Right atrium auricular region (tissue), 2 donors: ENCODE data around the gene INPP5F. TPM values are rescaled to one million over a fixed set of nuclear protein-coding genes. Genes with fewer than 3 reads are reported as not detected.

Experiments
- DNase-seq: peaks from one replicate; pipeline ENCODE4 v3.0.0-alpha.2; 2019; ENCODE audit warnings: low spot score
- H3K27ac ChIP-seq, 2 donors: fragments of 200-600 bp; sonication (generic); 1 replicate in 1 of 2; 2 replicates in 1 of 2; pipeline ENCODE4 v1.5.1; 2016 to 2019
- H3K27me3 ChIP-seq, 2 donors: fragments of 200-600 bp; sonication (generic); one replicate each; pipeline versions ENCODE4 v1.5.1 to v1.6.0; 2017 to 2019
- H3K36me3 ChIP-seq: fragments of 200-600 bp; sonication (generic); one replicate; pipeline ENCODE4 v1.5.1; 2016
- H3K4me1 ChIP-seq, 2 donors: fragments of 200-600 bp; sonication (generic); one replicate each; pipeline versions ENCODE4 v1.5.1 to v1.6.0; 2017 to 2019
- H3K4me3 ChIP-seq, 2 donors: fragments of 200-600 bp; sonication (generic); 1 replicate in 1 of 2; 2 replicates in 1 of 2; pipeline ENCODE4 v1.5.1; 2017 to 2019; ENCODE audit warnings: mild to moderate bottlenecking in 1 of 2, moderate library complexity in 1 of 2
- H3K9me3 ChIP-seq, 2 donors: fragments of 200-600 bp; sonication (generic); one replicate each; pipeline ENCODE4 v1.5.1; 2019
- total RNA-seq, 2 donors: library from RNA; depleted of rRNA; stranded (reverse); fragments of >200 nt; gene quantifications; one replicate each; pipeline ENCODE4 v1.1.0, GENCODE V29; 2016
- TF ChIP-seq, protein P1 (sequence below), 2 donors: fragments of 200-600 bp; sonication (generic); IDR thresholded peaks; one replicate each; pipeline ENCODE4 v1.5.1; 2019; ENCODE audit warnings: antibody characterized with exemption in 2 of 2

INPP5F gene
- total RNA-seq, 2 donors from 2014 or later, result 3.9 to 6.2 TPM

DNA sequence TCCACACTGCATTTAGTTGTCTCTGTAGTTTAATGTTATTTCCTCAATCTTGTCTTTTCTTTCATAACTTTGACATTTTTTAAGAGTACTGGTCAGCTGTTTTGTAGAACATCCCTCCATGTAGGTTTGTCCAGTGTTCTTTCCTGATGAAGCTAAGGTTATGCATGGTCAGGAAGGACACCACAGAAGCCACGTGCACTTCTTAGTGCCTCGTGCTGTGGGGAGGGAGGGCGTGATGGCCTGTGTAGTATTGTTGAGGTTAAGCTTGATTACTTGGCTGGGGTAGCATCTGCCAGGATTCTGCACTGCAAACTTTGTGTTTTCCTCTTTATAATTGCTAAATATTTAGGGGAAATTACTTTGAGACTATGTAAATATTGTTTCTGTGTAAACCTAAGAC lies 98.4 kb downstream of the INPP5F start:
- no peak for DNase-seq
- TF ChIP-seq, protein P1, sequence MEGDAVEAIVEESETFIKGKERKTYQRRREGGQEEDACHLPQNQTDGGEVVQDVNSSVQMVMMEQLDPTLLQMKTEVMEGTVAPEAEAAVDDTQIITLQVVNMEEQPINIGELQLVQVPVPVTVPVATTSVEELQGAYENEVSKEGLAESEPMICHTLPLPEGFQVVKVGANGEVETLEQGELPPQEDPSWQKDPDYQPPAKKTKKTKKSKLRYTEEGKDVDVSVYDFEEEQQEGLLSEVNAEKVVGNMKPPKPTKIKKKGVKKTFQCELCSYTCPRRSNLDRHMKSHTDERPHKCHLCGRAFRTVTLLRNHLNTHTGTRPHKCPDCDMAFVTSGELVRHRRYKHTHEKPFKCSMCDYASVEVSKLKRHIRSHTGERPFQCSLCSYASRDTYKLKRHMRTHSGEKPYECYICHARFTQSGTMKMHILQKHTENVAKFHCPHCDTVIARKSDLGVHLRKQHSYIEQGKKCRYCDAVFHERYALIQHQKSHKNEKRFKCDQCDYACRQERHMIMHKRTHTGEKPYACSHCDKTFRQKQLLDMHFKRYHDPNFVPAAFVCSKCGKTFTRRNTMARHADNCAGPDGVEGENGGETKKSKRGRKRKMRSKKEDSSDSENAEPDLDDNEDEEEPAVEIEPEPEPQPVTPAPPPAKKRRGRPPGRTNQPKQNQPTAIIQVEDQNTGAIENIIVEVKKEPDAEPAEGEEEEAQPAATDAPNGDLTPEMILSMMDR (IDR thresholded peaks at IDR 0.05), result no peak
- Histone ChIP-seq H3K9me3 (no peaks in the 10 kb centered on the region), H3K4me1 (no peaks in the 10 kb centered on the region), H3K27me3 (no peaks in the 10 kb centered on the region), H3K4me3 (no peak overlapping the region), H3K27ac (no peak overlapping the region), H3K36me3 (peaks cover 28% of the 10 kb centered on the region)

DNA sequence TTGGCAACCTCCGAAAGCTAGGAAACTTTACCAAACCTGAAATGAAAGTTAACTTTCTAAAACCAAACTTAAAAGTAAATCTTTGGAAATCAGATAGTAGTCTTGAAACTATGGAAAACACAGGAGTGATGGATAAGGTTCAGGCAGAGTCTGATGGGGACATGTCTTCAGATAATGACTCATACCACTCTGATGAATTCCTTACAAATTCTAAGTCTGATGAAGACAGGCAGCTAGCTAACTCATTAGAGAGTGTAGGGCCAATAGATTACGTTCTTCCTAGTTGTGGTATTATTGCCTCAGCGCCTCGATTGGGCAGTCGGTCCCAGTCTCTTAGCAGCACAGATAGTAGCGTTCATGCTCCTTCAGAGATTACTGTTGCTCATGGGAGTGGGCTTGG lies 100.9 kb downstream of the INPP5F start:
- peaks cover 53% of the 10 kb centered on the region for H3K36me3 ChIP-seq
- no peaks in the 10 kb centered on the region for H3K4me1 ChIP-seq
- no peaks in the 10 kb centered on the region for H3K9me3 ChIP-seq
- no peaks in the 10 kb centered on the region for H3K27me3 ChIP-seq
- no peak for DNase-seq
- no peak overlapping the region for H3K4me3 ChIP-seq
- TF ChIP-seq, protein P1 (IDR thresholded peaks at IDR 0.05), result no peak
- H3K27ac ChIP-seq, result no peak overlapping the region

DNA sequence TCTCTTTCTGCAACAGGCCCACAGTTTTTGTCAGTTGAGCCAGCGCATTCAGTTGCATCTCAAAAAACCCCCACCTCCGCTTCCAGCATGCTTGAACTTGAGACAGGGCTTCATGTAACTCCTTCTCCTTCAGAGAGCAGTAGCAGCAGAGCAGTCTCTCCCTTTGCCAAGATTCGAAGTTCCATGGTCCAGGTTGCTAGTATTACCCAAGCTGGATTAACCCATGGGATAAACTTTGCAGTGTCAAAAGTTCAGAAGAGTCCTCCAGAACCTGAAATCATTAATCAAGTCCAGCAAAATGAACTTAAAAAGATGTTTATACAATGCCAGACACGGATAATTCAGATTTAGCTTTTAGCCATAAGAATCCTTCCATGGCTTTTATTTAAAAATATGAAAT lies 101.6 kb downstream of the INPP5F start:
- H3K4me1 ChIP-seq, result no peaks in the 10 kb centered on the region
- H3K27ac ChIP-seq, result no peak overlapping the region
- no peaks in the 10 kb centered on the region for H3K27me3 ChIP-seq
- TF ChIP-seq, protein P1 (IDR thresholded peaks at IDR 0.05), result no peak
- H3K9me3 ChIP-seq, result no peaks in the 10 kb centered on the region
- H3K36me3 ChIP-seq, result peaks cover 60% of the 10 kb centered on the region
- DNase-seq, result no peak
- no peak overlapping the region for H3K4me3 ChIP-seq

DNA sequence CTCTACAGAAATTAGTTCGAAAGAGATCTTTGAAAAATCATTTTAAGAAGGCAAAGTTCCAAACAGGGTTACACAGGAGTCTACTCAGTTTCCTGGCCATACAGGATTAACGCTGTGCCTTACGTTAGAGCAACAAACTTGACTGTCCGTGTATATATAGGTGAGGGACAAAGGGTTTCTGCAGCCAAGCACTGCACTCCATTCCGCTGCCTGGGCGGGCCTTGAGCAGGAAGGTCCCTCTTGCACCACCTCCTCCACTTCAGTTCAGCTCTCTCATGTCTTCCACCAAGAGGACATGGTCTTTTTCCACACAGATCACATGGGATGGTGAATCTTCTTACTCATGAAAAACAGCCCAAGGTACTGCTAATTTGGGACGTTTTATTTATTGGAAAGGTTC lies 103.6 kb downstream of the INPP5F start:
- peaks cover 67% of the 10 kb centered on the region for H3K36me3 ChIP-seq
- no peak overlapping the region for H3K27ac ChIP-seq

DNA sequence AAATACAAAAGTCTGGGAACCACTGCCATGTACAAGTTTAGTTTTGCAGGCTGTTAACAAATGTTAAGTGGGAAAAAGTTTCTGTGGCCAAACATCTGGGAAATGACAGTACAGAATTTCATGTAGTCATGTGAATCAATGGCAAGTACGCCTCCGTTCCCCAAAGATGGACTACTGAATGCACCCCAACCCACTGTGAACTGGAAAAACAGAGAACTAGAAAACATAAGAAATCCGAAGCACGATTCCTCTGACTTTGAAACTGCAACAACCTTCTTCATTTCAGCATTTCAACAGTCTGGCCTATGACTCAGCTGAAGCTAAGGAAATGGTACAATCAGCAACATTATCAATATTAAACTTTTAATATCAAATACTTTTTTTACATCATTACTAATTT lies 105.0 kb downstream of the INPP5F start:
- DNase-seq, result no peak
- peaks cover 80% of the 10 kb centered on the region for H3K36me3 ChIP-seq
- no peaks in the 10 kb centered on the region for H3K9me3 ChIP-seq
- H3K27ac ChIP-seq, result no peak overlapping the region
- TF ChIP-seq, protein P1 (IDR thresholded peaks at IDR 0.05), result no peak
- H3K4me1 ChIP-seq, result no peaks in the 10 kb centered on the region
- H3K27me3 ChIP-seq, result no peaks in the 10 kb centered on the region
- H3K4me3 ChIP-seq, result no peak overlapping the region

More for the DNA sequence above, 103.6 kb downstream of the INPP5F start:
- H3K9me3 ChIP-seq, result no peaks in the 10 kb centered on the region
- H3K4me1 ChIP-seq, result no peaks in the 10 kb centered on the region
- TF ChIP-seq, protein P1 (IDR thresholded peaks at IDR 0.05), result no peak
- H3K27me3 ChIP-seq, result no peaks in the 10 kb centered on the region
- DNase-seq, result no peak
- H3K4me3 ChIP-seq, result no peak overlapping the region

DNA sequence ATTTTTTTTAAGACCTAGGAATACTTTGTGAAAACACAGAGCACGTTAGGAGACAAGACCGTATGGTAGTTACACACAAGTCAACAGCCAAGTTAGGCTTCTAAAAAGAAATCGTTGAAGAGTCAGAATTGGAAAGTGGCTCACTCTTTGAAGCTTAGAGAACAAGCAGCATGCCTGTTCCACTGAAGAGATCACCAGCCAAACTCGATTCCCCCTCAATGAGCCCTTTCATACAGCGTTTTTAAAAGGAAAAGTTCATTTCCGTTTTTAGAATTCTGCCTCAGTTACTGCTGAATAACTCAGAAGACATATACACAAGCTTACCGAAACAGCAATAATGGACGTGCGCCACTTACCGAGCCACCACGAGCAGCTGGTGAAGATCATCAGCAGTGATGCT lies 105.8 kb downstream of the INPP5F start:
- H3K4me1 ChIP-seq, result no peaks in the 10 kb centered on the region
- H3K4me3 ChIP-seq, result no peak overlapping the region
- H3K27me3 ChIP-seq, result no peaks in the 10 kb centered on the region
- H3K9me3 ChIP-seq, result no peaks in the 10 kb centered on the region
- DNase-seq, result no peak
- TF ChIP-seq, protein P1 (IDR thresholded peaks at IDR 0.05), result no peak
- H3K27ac ChIP-seq, result no peak overlapping the region
- H3K36me3 ChIP-seq, result peaks cover 88% of the 10 kb centered on the region
